IMR-90 (cell line): ENCODE data around the gene RASSF3. TPM values are rescaled to one million over a fixed set of nuclear protein-coding genes. Genes with fewer than 3 reads are reported as not detected.

Experiments used
- ATAC-seq: fragments of 200-7000 bp; cut with Tn5 transposase; 2 replicates; pipeline ENCODE4 v1.9.1; 2020; ENCODE audit warnings: low read depth, mild to moderate bottlenecking, moderate library complexity
- BruUV-seq: library from RNA; stranded (reverse); fragments of 400-500 nt; replicated peaks from 2 replicates; lab custom pipeline; 2021; lab: Mats Ljungman, UMichigan
- CTCF ChIA-PET: fragments of 300-600 bp; formaldehyde crosslinking; extraction: SDS; loops from one replicate; lab custom pipeline; 2021; ENCODE audit warnings: antibody characterized with exemption; lab: Yijun Ruan, JAX
- POLR2A ChIA-PET: fragments of 300-600 bp; sonication (Branson Sonifier 250); formaldehyde crosslinking; loops from one replicate; lab custom pipeline; 2022; ENCODE audit warnings: antibody characterized with exemption; ENCODE audit not compliant: unreplicated experiment; lab: Charles Lee
- DNase-seq: peaks from one replicate; pipeline ENCODE4 v3.0.0; 2013
- H2AFZ ChIP-seq: replicated peaks from 2 replicates; pipeline ENCODE3; 2013; ENCODE audit warnings: low read length, mild to moderate bottlenecking; ENCODE audit not compliant: poor library complexity
- H2AK5ac ChIP-seq: 2 replicates; pipeline ENCODE4 v1.6.1; 2013; ENCODE audit warnings: low read depth, low read length, inconsistent platforms
- H2AK9ac ChIP-seq: replicated peaks from 2 replicates; pipeline ENCODE3; 2013; ENCODE audit warnings: mild to moderate bottlenecking, low read depth, low read length, moderate library complexity; ENCODE audit not compliant: poor library complexity
- H2BK120ac ChIP-seq: 2 replicates; pipeline ENCODE4 v1.6.1; 2013; ENCODE audit warnings: low read depth, low read length, inconsistent platforms
- H2BK15ac ChIP-seq: 3 replicates; pipeline ENCODE4 v1.6.1; 2013; ENCODE audit warnings: low read depth, low read length, inconsistent platforms
- H2BK20ac ChIP-seq: 2 replicates; pipeline ENCODE4 v1.6.1; 2013; ENCODE audit warnings: low read depth, mild to moderate bottlenecking, inconsistent platforms, low read length, moderate library complexity
- H2BK5ac ChIP-seq: 2 replicates; pipeline ENCODE4 v1.6.1; 2013; ENCODE audit warnings: mild to moderate bottlenecking, low read depth, low read length, inconsistent platforms; ENCODE audit not compliant: poor library complexity, severe bottlenecking
- H3K14ac ChIP-seq: replicated peaks from 2 replicates; pipeline ENCODE4 v1.6.1; 2013; ENCODE audit warnings: low read depth, low read length, inconsistent platforms
- H3K18ac ChIP-seq: 2 replicates; pipeline ENCODE4 v1.6.1; 2013; ENCODE audit warnings: low read depth, low read length, control low read depth
- H3K23ac ChIP-seq: 2 replicates; pipeline ENCODE4 v1.6.1; 2013; ENCODE audit warnings: low read depth, low read length, inconsistent platforms
- H3K27ac ChIP-seq: 2 replicates; pipeline ENCODE4 v1.5.1; 2013; ENCODE audit warnings: mild to moderate bottlenecking, control low read depth, low read length; ENCODE audit not compliant: insufficient read depth
- H3K27me3 ChIP-seq: 2 replicates; pipeline ENCODE4 v1.6.1; 2013; ENCODE audit warnings: low read length; ENCODE audit not compliant: control insufficient read depth, insufficient read depth
- H3K36me3 ChIP-seq: 2 replicates; pipeline ENCODE4 v1.6.1; 2013; ENCODE audit warnings: low read length, mixed read lengths; ENCODE audit not compliant: control insufficient read depth, insufficient read depth
- H3K4ac ChIP-seq: 2 replicates; pipeline ENCODE4 v1.6.1; 2013; ENCODE audit warnings: low read depth, low read length, inconsistent platforms
- H3K4me1 ChIP-seq: 2 replicates; pipeline ENCODE4 v1.6.1; 2013; ENCODE audit warnings: low read length, mixed read lengths; ENCODE audit not compliant: control insufficient read depth, insufficient read depth
- H3K4me2 ChIP-seq: 2 replicates; pipeline ENCODE4 v1.6.1; 2013; ENCODE audit warnings: low read depth, mild to moderate bottlenecking, control low read depth, low read length, moderate library complexity
- H3K4me3 ChIP-seq: 2 replicates; pipeline ENCODE4 v1.5.1; 2013; ENCODE audit warnings: low read depth, mild to moderate bottlenecking, control low read depth, low read length, moderate library complexity; ENCODE audit not compliant: insufficient read depth
- H3K56ac ChIP-seq: 2 replicates; pipeline ENCODE4 v1.6.1; 2013; ENCODE audit warnings: low read length, inconsistent platforms; ENCODE audit not compliant: insufficient read depth; ENCODE audit errors: extremely low read depth
- H3K79me1 ChIP-seq, 2 experiments: 2 replicates each; pipeline ENCODE4 v1.6.1; 2013; ENCODE audit warnings: low read length in 2 of 2, inconsistent platforms in 1 of 2, low read depth in 1 of 2
- H3K9ac ChIP-seq: 2 replicates; pipeline ENCODE4 v1.6.1; 2013; ENCODE audit warnings: low read depth, low read length, control low read depth
- H3K9me1 ChIP-seq: 2 replicates; pipeline ENCODE4 v1.6.1; 2013; ENCODE audit warnings: low read length, inconsistent platforms; ENCODE audit not compliant: insufficient read depth
- H3K9me3 ChIP-seq: 2 replicates; pipeline ENCODE4 v1.6.1; 2013; ENCODE audit warnings: low read length; ENCODE audit not compliant: control insufficient read depth, insufficient read depth
- H4K20me1 ChIP-seq: 2 replicates; pipeline ENCODE4 v1.6.1; 2013; ENCODE audit warnings: low read length, inconsistent platforms; ENCODE audit not compliant: insufficient read depth
- H4K5ac ChIP-seq: 2 replicates; pipeline ENCODE4 v1.6.1; 2013; ENCODE audit warnings: mild to moderate bottlenecking, low read depth, low read length, control low read depth
- H4K8ac ChIP-seq, 2 experiments: 2 replicates each; pipeline ENCODE4 v1.6.1; 2013; ENCODE audit warnings: low read depth in 2 of 2, low read length in 2 of 2, control low read depth in 1 of 2, inconsistent platforms in 1 of 2
- H4K91ac ChIP-seq: 2 replicates; pipeline ENCODE4 v1.6.1; 2013; ENCODE audit warnings: low read depth, low read length, inconsistent platforms; ENCODE audit not compliant: insufficient read depth
- BHLHE40 ChIP-seq: fragments of 150-350 bp; IDR thresholded peaks from 2 replicates; pipeline ENCODE4 v1.6.1; 2016; ENCODE audit warnings: mild to moderate bottlenecking, low read depth, low read length
- CHD1 ChIP-seq: IDR thresholded peaks from 2 replicates; pipeline ENCODE4 v1.6.1; 2012; ENCODE audit warnings: low read depth, low read length, improper control_type of control experiment
- FOS ChIP-seq: fragments of 150-350 bp; IDR thresholded peaks from 2 replicates; pipeline ENCODE4 v1.6.1; 2016; ENCODE audit warnings: low read depth, low read length
- MAFK ChIP-seq: IDR thresholded peaks from 2 replicates; pipeline ENCODE4 v1.6.1; 2012; ENCODE audit warnings: low read depth, low read length, improper control_type of control experiment
- MAZ ChIP-seq: IDR thresholded peaks from 2 replicates; pipeline ENCODE4 v1.6.1; 2012; ENCODE audit warnings: low read depth, mild to moderate bottlenecking, low read length, improper control_type of control experiment, moderate library complexity, borderline replicate concordance
- MXI1 ChIP-seq: IDR thresholded peaks from 2 replicates; pipeline ENCODE4 v1.6.1; 2012; ENCODE audit warnings: low read depth, mild to moderate bottlenecking, low read length, moderate library complexity, borderline replicate concordance
- NFE2L2 ChIP-seq: fragments of 150-350 bp; IDR thresholded peaks from 2 replicates; pipeline ENCODE4 v1.6.1; 2016; ENCODE audit warnings: low read depth, mild to moderate bottlenecking, low read length
- POLR2A ChIP-seq: IDR thresholded peaks from 2 replicates; pipeline ENCODE4 v1.6.1; 2012; ENCODE audit warnings: mild to moderate bottlenecking, low read depth, low read length
- RAD21 ChIP-seq: IDR thresholded peaks from 2 replicates; pipeline ENCODE4 v1.6.1; 2012; ENCODE audit warnings: low read length, improper control_type of control experiment
- WGBS, 2 experiments: methylation state at CpG; one replicate each; pipeline versions ENCODE4 v1.1.5 to v1.1.7; 2013; ENCODE audit warnings: missing lambda C conversion rate in 2 of 2; ENCODE audit not compliant: insufficient read length in 1 of 2; ENCODE audit errors: extremely low coverage in 2 of 2; 5-methylcytosine and 5-hydroxymethylcytosine counted together
- dilution Hi-C: fragments of 300-500 bp; cut with HindIII; formaldehyde crosslinking; loops from one replicate; pipeline ENCODE4 v1.14.3; 2018; ENCODE audit warnings: low sequenced_read_pairs; ENCODE audit not compliant: unreplicated experiment
- in situ Hi-C: fragments of 300-500 bp; cut with MboI; formaldehyde crosslinking; loops from 3 replicates; pipeline ENCODE4 v1.14.3; 2019; ENCODE audit warnings: low sequenced_read_pairs, inconsistent platforms, mixed read lengths
- intact Hi-C: fragments of 100-400 bp; cut with micrococcal nuclease; formaldehyde crosslinking; loops from 2 replicates; pipeline ENCODE4 v1.10.0; 2022
- polyA plus RNA-seq, 3 experiments: library from polyadenylated mRNA; depleted of rRNA; stranded (reverse); fragments of >200 nt; gene quantifications; 2 replicates each; pipeline ENCODE4 v1.2.3, GENCODE V29; 2012; ENCODE audit warnings: low replicate concordance in 1 of 3
- total RNA-seq: library from RNA; depleted of rRNA; stranded (reverse); fragments of >200 nt; gene quantifications from 2 replicates; pipeline ENCODE4 v1.2.3, GENCODE V29; 2012
- TF ChIP-seq, protein P1 (sequence below): fragments of 150-350 bp; IDR thresholded peaks from 2 replicates; pipeline ENCODE4 v1.6.1; 2016; ENCODE audit warnings: low read depth, mild to moderate bottlenecking, low read length, moderate library complexity, borderline replicate concordance
- TF ChIP-seq, protein P2 (sequence below): conservative IDR thresholded peaks from 2 replicates; pipeline ENCODE4 v1.5.1; 2012; ENCODE audit warnings: mild to moderate bottlenecking, low read depth, low read length, improper control_type of control experiment
- TF ChIP-seq, protein P3 (sequence below): fragments of 150-350 bp; IDR thresholded peaks from 2 replicates; pipeline ENCODE4 v1.6.1; 2017; ENCODE audit warnings: mild to moderate bottlenecking, antibody characterized with exemption, low read length, low read depth

The RASSF3 gene
- total and polyA plus RNA-seq, 2 of the 4 experiments (the other 2 are of a cell fraction): 18.7 to 39.3 TPM

DNA sequence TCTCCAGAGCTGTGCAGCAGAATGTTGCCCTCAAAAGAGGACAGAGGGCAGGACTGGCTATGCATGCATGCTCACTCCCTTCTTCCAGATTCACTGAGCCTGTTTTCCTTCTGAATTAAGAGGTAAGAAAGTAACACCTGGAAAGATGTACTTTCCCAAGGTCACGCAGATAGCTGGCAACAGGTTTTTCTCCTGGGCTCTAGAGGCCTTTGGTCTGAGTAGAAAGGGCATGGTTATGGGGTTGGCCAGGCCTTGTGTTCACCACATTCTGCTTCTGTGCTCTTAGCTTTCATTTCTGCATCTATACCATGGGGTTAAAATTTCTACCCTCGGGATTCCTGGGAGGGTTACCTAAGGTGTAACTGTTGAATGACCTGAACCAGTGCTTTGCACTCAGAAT, 57.5 kb downstream of the RASSF3 start:
- no peak overlapping the region; the same call in 1 of the 2 replicates for H2AK5ac ChIP-seq
- no peak overlapping the region for H3K4me2 ChIP-seq
- intact Hi-C loops: loop anchor here (5.0 kb wide), 1 partner anchor 55 kb away; the partner anchor contains the start of gene RASSF3
- CTCF ChIA-PET: no interaction called here
- no peak for ATAC-seq
- peaks cover 57% of the 10 kb centered on the region for H4K20me1 ChIP-seq
- H3K36me3 ChIP-seq: no peaks in the 10 kb centered on the region
- no peaks in the 10 kb centered on the region for H3K9me3 ChIP-seq
- H3K4me3 ChIP-seq: no peak overlapping the region
- no peak overlapping the region for H4K91ac ChIP-seq
- no CpG with 5 or more reads among the region's 2 CpGs for WGBS, 2 experiments
- in situ Hi-C loops: no loop called here
- TF ChIP-seq MAZ: no peak
- TF ChIP-seq, protein P1, sequence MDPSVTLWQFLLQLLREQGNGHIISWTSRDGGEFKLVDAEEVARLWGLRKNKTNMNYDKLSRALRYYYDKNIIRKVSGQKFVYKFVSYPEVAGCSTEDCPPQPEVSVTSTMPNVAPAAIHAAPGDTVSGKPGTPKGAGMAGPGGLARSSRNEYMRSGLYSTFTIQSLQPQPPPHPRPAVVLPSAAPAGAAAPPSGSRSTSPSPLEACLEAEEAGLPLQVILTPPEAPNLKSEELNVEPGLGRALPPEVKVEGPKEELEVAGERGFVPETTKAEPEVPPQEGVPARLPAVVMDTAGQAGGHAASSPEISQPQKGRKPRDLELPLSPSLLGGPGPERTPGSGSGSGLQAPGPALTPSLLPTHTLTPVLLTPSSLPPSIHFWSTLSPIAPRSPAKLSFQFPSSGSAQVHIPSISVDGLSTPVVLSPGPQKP: no peak
- TF ChIP-seq, protein P2, sequence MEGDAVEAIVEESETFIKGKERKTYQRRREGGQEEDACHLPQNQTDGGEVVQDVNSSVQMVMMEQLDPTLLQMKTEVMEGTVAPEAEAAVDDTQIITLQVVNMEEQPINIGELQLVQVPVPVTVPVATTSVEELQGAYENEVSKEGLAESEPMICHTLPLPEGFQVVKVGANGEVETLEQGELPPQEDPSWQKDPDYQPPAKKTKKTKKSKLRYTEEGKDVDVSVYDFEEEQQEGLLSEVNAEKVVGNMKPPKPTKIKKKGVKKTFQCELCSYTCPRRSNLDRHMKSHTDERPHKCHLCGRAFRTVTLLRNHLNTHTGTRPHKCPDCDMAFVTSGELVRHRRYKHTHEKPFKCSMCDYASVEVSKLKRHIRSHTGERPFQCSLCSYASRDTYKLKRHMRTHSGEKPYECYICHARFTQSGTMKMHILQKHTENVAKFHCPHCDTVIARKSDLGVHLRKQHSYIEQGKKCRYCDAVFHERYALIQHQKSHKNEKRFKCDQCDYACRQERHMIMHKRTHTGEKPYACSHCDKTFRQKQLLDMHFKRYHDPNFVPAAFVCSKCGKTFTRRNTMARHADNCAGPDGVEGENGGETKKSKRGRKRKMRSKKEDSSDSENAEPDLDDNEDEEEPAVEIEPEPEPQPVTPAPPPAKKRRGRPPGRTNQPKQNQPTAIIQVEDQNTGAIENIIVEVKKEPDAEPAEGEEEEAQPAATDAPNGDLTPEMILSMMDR: no peak
- TF ChIP-seq, protein P3, sequence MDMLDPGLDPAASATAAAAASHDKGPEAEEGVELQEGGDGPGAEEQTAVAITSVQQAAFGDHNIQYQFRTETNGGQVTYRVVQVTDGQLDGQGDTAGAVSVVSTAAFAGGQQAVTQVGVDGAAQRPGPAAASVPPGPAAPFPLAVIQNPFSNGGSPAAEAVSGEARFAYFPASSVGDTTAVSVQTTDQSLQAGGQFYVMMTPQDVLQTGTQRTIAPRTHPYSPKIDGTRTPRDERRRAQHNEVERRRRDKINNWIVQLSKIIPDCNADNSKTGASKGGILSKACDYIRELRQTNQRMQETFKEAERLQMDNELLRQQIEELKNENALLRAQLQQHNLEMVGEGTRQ: no peak
- TF ChIP-seq POLR2A: no peak
- TF ChIP-seq MAFK: no peak
- no peak for TF ChIP-seq NFE2L2
- TF ChIP-seq CHD1: no peak
- no peak for TF ChIP-seq FOS
- TF ChIP-seq RAD21: no peak
- TF ChIP-seq BHLHE40: no peak
- no peak for TF ChIP-seq MXI1
- POLR2A ChIA-PET: no interaction called here
- H2BK20ac ChIP-seq: no peak overlapping the region
- no peak overlapping the region for H3K56ac ChIP-seq
- peaks cover 30 to 85% of the 10 kb centered on the region in 2 experiments for H3K79me1 ChIP-seq
- no peak overlapping the region for H2AFZ ChIP-seq
- no peak overlapping the region for H4K5ac ChIP-seq
- H3K27ac ChIP-seq: no peak overlapping the region
- DNase-seq: no peak
- H3K18ac ChIP-seq: no peak overlapping the region
- H2BK5ac ChIP-seq: no peak overlapping the region
- no peak overlapping the region for H4K8ac ChIP-seq
- H3K9ac ChIP-seq: no peak overlapping the region
- peaks cover 21% of the 10 kb centered on the region for H3K4me1 ChIP-seq
- H3K27me3 ChIP-seq: no peaks in the 10 kb centered on the region
- dilution Hi-C loops: no loop called here
- H2BK120ac ChIP-seq: no peak overlapping the region
- 0 out of 2 replicates have a peak overlapping the region, but pooled peaks have one; percentile 25 for H3K23ac ChIP-seq
- H2BK15ac ChIP-seq: no peak overlapping the region
- H2AK9ac ChIP-seq: no peak overlapping the region
- H3K4ac ChIP-seq: no peak overlapping the region
- H3K9me1 ChIP-seq: peaks cover 26% of the 10 kb centered on the region
- H3K14ac ChIP-seq: no peak overlapping the region
- no TSS peak for BruUV-seq
